ENCODE results near the gene ZNF507.

The ZNF507 gene

DNA sequence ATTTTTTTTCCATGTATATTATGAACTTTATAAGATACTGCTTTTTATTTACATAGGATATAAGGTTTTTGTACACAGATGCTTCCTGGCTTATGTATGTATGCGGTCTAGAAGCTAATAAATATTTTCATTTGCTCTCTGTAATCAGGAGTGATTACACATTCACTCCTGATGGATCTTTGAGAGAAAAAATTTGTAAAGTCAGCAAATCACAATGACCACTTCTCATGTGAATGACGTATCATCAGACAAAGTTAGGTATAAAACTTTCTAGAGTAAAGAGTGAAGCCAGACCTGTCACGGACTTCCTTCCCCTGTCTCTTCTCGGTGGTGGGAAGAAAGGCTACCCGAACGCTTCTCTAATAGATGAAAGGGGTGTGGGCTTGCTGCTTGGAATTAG, 91.3 kb downstream of the ZNF507 start:
- DNase-seq (ENCODE audit: low spot score), result no peak
- TF ChIP-seq, protein P1, sequence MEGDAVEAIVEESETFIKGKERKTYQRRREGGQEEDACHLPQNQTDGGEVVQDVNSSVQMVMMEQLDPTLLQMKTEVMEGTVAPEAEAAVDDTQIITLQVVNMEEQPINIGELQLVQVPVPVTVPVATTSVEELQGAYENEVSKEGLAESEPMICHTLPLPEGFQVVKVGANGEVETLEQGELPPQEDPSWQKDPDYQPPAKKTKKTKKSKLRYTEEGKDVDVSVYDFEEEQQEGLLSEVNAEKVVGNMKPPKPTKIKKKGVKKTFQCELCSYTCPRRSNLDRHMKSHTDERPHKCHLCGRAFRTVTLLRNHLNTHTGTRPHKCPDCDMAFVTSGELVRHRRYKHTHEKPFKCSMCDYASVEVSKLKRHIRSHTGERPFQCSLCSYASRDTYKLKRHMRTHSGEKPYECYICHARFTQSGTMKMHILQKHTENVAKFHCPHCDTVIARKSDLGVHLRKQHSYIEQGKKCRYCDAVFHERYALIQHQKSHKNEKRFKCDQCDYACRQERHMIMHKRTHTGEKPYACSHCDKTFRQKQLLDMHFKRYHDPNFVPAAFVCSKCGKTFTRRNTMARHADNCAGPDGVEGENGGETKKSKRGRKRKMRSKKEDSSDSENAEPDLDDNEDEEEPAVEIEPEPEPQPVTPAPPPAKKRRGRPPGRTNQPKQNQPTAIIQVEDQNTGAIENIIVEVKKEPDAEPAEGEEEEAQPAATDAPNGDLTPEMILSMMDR (IDR thresholded peaks at IDR 0.05; ENCODE audit: borderline replicate concordance, control extremely low read depth, extremely low read depth, insufficient read depth, missing control alignments), result no peak
- in situ Hi-C loops (cut with MboI; ENCODE audit: low sequenced_read_pairs, unreplicated experiment), result no loop called here

DNA sequence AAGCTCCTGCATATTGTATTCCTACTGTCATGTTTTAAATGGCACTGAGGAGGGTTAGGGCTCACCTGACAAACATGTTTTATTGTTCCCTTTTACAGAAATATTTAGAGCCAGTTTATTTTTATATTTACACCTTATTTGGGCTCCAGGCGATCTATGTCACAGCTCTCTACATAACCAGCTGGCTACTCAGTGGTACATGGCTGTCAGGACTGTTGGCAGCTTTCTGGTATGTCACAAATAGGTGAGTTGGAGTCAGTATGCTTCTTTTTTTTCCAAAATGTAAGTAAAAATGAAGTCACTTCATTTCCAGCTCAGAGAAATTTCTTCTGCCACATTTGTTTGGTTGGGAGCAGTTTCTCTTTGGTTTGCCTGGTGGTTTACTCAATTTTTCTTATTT, 91.7 kb downstream of the ZNF507 start:
- DNase-seq (ENCODE audit: low spot score), result no peak
- in situ Hi-C loops (cut with MboI; ENCODE audit: low sequenced_read_pairs, unreplicated experiment), result no loop called here
- TF ChIP-seq, protein P1 (IDR thresholded peaks at IDR 0.05; ENCODE audit: borderline replicate concordance, control extremely low read depth, extremely low read depth, insufficient read depth, missing control alignments), result no peak
